K562 (cell line): ENCODE results near the gene ARNT2. TPM values are rescaled to one million over a fixed set of nuclear protein-coding genes. Genes with fewer than 3 reads are reported as not detected.

Experiments
- ATAC-seq: fragments of 200-7000 bp; cut with Tn5 transposase; 3 replicates; pipeline ENCODE4 v1.9.1; 2020; ENCODE audit warnings: moderate library complexity
- BruUV-seq: library from RNA; stranded (reverse); fragments of 400-500 nt; replicated peaks from 2 replicates; lab custom pipeline; 2021; lab: Mats Ljungman, UMichigan
- CTCF ChIA-PET: fragments of 300-600 bp; formaldehyde crosslinking; extraction: SDS; loops from one replicate; lab custom pipeline; 2021; ENCODE audit warnings: low intra/inter-chr PET ratio; lab: Yijun Ruan, JAX
- POLR2A ChIA-PET: fragments of 300-600, 350-650 bp; sonication (Branson Sonifier 250); formaldehyde crosslinking; extraction: SDS; loops from one replicate; lab custom pipeline; 2021; ENCODE audit warnings: antibody characterized with exemption, inconsistent platforms; lab: Yijun Ruan, JAX
- DNase-seq, 4 experiments: peaks; one replicate each; pipeline versions ENCODE4 v3.0.0 to v3.0.0-alpha.2; 2011 to 2018; ENCODE audit warnings: low spot score in 3 of 4, mixed read lengths in 3 of 4; ENCODE audit errors: extremely low read depth in 1 of 4
- FAIRE-seq: peaks from 2 replicates; lab custom pipeline; 2011; peaks lifted over from hg19 to GRCh38; lab: Jason Lieb, UNC
- H2AFZ ChIP-seq: 2 replicates; pipeline ENCODE4 v1.6.0; 2011; ENCODE audit warnings: low read depth, low read length, control low read depth, inconsistent platforms
- H3K27ac ChIP-seq: fragments of 200-600 bp; 3 replicates; pipeline ENCODE4 v1.8.0; 2011; ENCODE audit warnings: low read depth, mild to moderate bottlenecking, control low read depth, inconsistent platforms, low read length, moderate library complexity, mixed read lengths; ENCODE audit errors: extremely low read depth
- H3K27me3 ChIP-seq, 2 experiments: fragments of 300-600 bp in 1 of 2; 2 replicates in 1 of 2; 3 replicates in 1 of 2; pipeline versions ENCODE4 v1.6.0 to v1.8.0; 2011; ENCODE audit warnings: inconsistent platforms in 2 of 2, low read length in 2 of 2, mild to moderate bottlenecking in 1 of 2, mixed read lengths in 1 of 2, moderate library complexity in 1 of 2; ENCODE audit not compliant: control insufficient read depth in 2 of 2, insufficient read depth in 2 of 2
- H3K36me3 ChIP-seq: fragments of 300-600 bp; 3 replicates; pipeline ENCODE4 v1.8.0; 2011; ENCODE audit warnings: mild to moderate bottlenecking, low read length, inconsistent platforms; ENCODE audit not compliant: control insufficient read depth, insufficient read depth
- H3K4me1 ChIP-seq, 2 experiments: fragments of 200-600 bp in 1 of 2; replicated peaks in 1 of 2; 2 replicates in 1 of 2; 3 replicates in 1 of 2; pipeline versions ENCODE4 v1.5.1 to v1.8.0; 2011; ENCODE audit warnings: inconsistent platforms in 2 of 2, low read length in 2 of 2, mild to moderate bottlenecking in 1 of 2, mixed read lengths in 1 of 2, moderate library complexity in 1 of 2; ENCODE audit not compliant: control insufficient read depth in 2 of 2, insufficient read depth in 2 of 2
- H3K4me2 ChIP-seq: 2 replicates; pipeline ENCODE4 v1.6.1; 2011; ENCODE audit warnings: low read length, control low read depth, inconsistent platforms, mixed read lengths; ENCODE audit not compliant: insufficient read depth
- H3K4me3 ChIP-seq: fragments of 200-600 bp; sonication (generic), shearing (Covaris generic); 2 replicates; pipeline ENCODE4 v1.5.1; 2016; ENCODE audit warnings: control low read depth, inconsistent platforms
- H3K79me2 ChIP-seq: fragments of 200-600 bp; 3 replicates; pipeline ENCODE4 v1.8.0; 2011; ENCODE audit warnings: low read length, inconsistent platforms; ENCODE audit not compliant: control insufficient read depth, insufficient read depth
- H3K9ac ChIP-seq, 2 experiments: 2 replicates each; pipeline versions ENCODE4 v1.6.0 to v1.6.1; 2011; ENCODE audit warnings: low read depth in 2 of 2, low read length in 2 of 2, control low read depth in 1 of 2, inconsistent platforms in 1 of 2, mild to moderate bottlenecking in 1 of 2, mixed read lengths in 1 of 2; ENCODE audit not compliant: insufficient read depth in 1 of 2
- H3K9me1 ChIP-seq: one replicate; pipeline ENCODE4 v1.6.0; 2011; ENCODE audit warnings: inconsistent platforms, mild to moderate bottlenecking, low read length, moderate library complexity; ENCODE audit not compliant: control insufficient read depth, insufficient read depth
- H3K9me3 ChIP-seq: replicated peaks from 2 replicates; pipeline ENCODE4 v1.5.1; 2011; ENCODE audit warnings: low read depth, low read length, inconsistent platforms; ENCODE audit not compliant: control insufficient read depth, insufficient read depth
- H4K20me1 ChIP-seq: replicated peaks from 2 replicates; pipeline ENCODE4 v1.6.1; 2011; ENCODE audit warnings: low read length, inconsistent platforms, mixed read lengths; ENCODE audit not compliant: control insufficient read depth, insufficient read depth
- CC2D1A ChIP-seq: fragments of 450-650 bp; IDR thresholded peaks from 2 replicates; pipeline ENCODE4 v1.6.1; 2017; ENCODE audit warnings: mild to moderate bottlenecking
- CCAR2 ChIP-seq: fragments of 200-400 bp; formaldehyde crosslinking; IDR thresholded peaks from 2 replicates; pipeline ENCODE4 v1.6.1; 2017; ENCODE audit warnings: mild to moderate bottlenecking, low read depth, low read length
- HMG20B ChIP-seq: fragments of 250-450 bp; sonication (Bioruptor Pico); IDR thresholded peaks from 2 replicates; pipeline ENCODE4 v1.5.0; 2021; ENCODE audit warnings: mild to moderate bottlenecking
- KDM5B ChIP-seq: fragments of 200-600 bp; sonication (generic); IDR thresholded peaks from 2 replicates; pipeline ENCODE4 v1.6.1; 2012; ENCODE audit warnings: low read depth, mild to moderate bottlenecking, moderate library complexity, low read length, control low read depth, inconsistent platforms; ENCODE audit not compliant: insufficient replicate concordance
- MBD2 ChIP-seq: sonication (generic); IDR thresholded peaks from 2 replicates; pipeline ENCODE4 v1.6.1; 2016; ENCODE audit warnings: low read depth, borderline replicate concordance
- MCM3 ChIP-seq: fragments of 450-650 bp; IDR thresholded peaks from 2 replicates; pipeline ENCODE4 v1.6.1; 2016
- MTA1 ChIP-seq: fragments of 450-650 bp; IDR thresholded peaks from 2 replicates; pipeline ENCODE4 v1.6.1; 2017; ENCODE audit warnings: borderline replicate concordance
- RBM17 ChIP-seq: fragments of 200-400 bp; formaldehyde crosslinking; IDR thresholded peaks from 2 replicates; pipeline ENCODE4 v1.6.1; 2017; ENCODE audit warnings: low read depth, mild to moderate bottlenecking, low read length, borderline replicate concordance
- SP2 ChIP-seq: IDR thresholded peaks from 2 replicates; pipeline ENCODE4 v1.6.1; 2011; ENCODE audit warnings: mild to moderate bottlenecking, low read depth, low read length, moderate library complexity; ENCODE audit not compliant: poor library complexity, severe bottlenecking; ENCODE audit errors: extremely low read depth
- TAL1 ChIP-seq: fragments of 450-650 bp; IDR thresholded peaks from 2 replicates; pipeline ENCODE4 v1.6.1; 2016; ENCODE audit warnings: mild to moderate bottlenecking
- ZFX ChIP-seq: sonication (generic); formaldehyde crosslinking; IDR thresholded peaks from 2 replicates; pipeline ENCODE4 v1.8.0; 2022; ENCODE audit warnings: mild to moderate bottlenecking, missing genetic modification reagents, moderate library complexity
- ZNF165 ChIP-seq: fragments of 250-450 bp; sonication (Bioruptor Pico); IDR thresholded peaks from 2 replicates; pipeline ENCODE4 v1.4.0; 2020; ENCODE audit warnings: borderline replicate concordance
- ZNF41 ChIP-seq: fragments of 250-450 bp; sonication (Bioruptor Pico); conservative IDR thresholded peaks from 2 replicates; pipeline ENCODE4 v1.4.0; 2020; ENCODE audit warnings: mild to moderate bottlenecking
- ZNF431 ChIP-seq: sonication (generic); formaldehyde crosslinking; IDR thresholded peaks from 2 replicates; pipeline ENCODE4 v1.8.0; 2022; ENCODE audit warnings: mild to moderate bottlenecking, missing genetic modification reagents
- WGBS: fragments of 100-300 bp; shearing (Covaris generic); methylation state at CpG from one replicate; pipeline ENCODE4 v1.1.6; 2016; ENCODE audit warnings: low coverage, mixed read lengths; ENCODE audit not compliant: insufficient coverage; ENCODE audit errors: missing lambda C conversion rate; 5-methylcytosine and 5-hydroxymethylcytosine counted together
- in situ Hi-C: fragments of 300-500 bp; cut with MboI; formaldehyde crosslinking; loops from 4 replicates; pipeline ENCODE4 v1.15.0; 2018; ENCODE audit warnings: inconsistent platforms, mixed read lengths
- intact Hi-C: fragments of 100-400 bp; cut with micrococcal nuclease; formaldehyde crosslinking; loops from 2 replicates; pipeline ENCODE4 v1.14.2; 2022
- polyA plus RNA-seq, 8 experiments: library from polyadenylated mRNA; depleted of rRNA in 4 of 8; stranded (reverse) in 5 of 8; unstranded in 3 of 8; fragments of >200 nt; fragmentation: Nextera tagmentation in 2 of 8; fragmentation: Illumina TruSeq in 1 of 8; extraction: Ambion mirVana in 2 of 8; extraction: Trizol in 1 of 8; gene quantifications; 2 replicates each; pipeline versions ENCODE4 v1.2.1 to v1.2.3, GENCODE V29; 2011 to 2014; ENCODE audit warnings: inconsistent platforms in 1 of 8, missing spikeins in 1 of 8
- total RNA-seq, 7 experiments: library from RNA; depleted of rRNA in 6 of 7; stranded (reverse); fragments of >200 nt in 6 of 7; fragmentation: Illumina TruSeq in 2 of 7; extraction: Trizol in 2 of 7; gene quantifications; 2 replicates each; pipeline versions ENCODE4 v1.2.1 to v1.2.3, GENCODE V29; 2011 to 2021; ENCODE audit warnings: low replicate concordance in 1 of 7
- TF ChIP-seq, protein P1 (sequence below): fragments of 450-650 bp; IDR thresholded peaks from 2 replicates; pipeline ENCODE4 v1.6.1; 2017; ENCODE audit warnings: antibody characterized with exemption, mild to moderate bottlenecking
- TF ChIP-seq, protein P2 (sequence below): fragments of 250-450 bp; sonication (Bioruptor Pico); IDR thresholded peaks from 2 replicates; pipeline ENCODE4 v1.4.0; 2020; ENCODE audit warnings: mild to moderate bottlenecking
- TF ChIP-seq, protein P3 (sequence below): fragments of 450-650 bp; IDR thresholded peaks from 2 replicates; pipeline ENCODE4 v1.6.1; 2017; ENCODE audit warnings: mild to moderate bottlenecking, moderate library complexity

The ARNT2 gene
- total and polyA plus RNA-seq, 9 of the 15 experiments (the other 6 are each of a cell fraction or from before 2014, with no cell fraction given) = 0.01 TPM; not detected in 8

DNA sequence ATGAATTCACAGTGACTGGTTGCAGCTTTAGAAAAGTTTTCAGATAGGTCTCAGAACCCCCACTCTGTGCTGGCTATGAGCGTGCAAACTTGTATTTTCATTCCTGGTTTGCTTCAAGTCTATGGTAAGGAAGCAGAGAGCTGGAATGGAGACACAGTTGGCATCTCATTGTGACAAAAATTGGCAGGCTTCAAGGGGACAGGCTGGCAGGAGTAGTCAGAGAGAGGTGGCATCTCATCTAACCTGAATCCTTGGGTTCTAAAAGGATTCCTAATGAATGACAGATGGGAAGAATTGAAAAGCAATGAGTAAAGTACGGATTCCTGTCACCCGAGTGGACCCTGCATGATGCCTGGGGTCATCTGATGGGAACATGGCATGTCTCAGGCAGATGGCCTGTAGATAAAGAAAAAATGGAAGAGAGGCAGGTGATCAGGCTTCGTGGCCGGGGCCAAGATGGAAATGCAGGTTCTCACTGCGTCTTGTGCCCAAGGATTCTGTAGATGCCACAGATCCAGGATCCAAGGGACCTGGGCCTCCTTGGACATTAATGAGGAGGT is 201.5 kb downstream of the ARNT2 start:
- TF ChIP-seq, protein P1, sequence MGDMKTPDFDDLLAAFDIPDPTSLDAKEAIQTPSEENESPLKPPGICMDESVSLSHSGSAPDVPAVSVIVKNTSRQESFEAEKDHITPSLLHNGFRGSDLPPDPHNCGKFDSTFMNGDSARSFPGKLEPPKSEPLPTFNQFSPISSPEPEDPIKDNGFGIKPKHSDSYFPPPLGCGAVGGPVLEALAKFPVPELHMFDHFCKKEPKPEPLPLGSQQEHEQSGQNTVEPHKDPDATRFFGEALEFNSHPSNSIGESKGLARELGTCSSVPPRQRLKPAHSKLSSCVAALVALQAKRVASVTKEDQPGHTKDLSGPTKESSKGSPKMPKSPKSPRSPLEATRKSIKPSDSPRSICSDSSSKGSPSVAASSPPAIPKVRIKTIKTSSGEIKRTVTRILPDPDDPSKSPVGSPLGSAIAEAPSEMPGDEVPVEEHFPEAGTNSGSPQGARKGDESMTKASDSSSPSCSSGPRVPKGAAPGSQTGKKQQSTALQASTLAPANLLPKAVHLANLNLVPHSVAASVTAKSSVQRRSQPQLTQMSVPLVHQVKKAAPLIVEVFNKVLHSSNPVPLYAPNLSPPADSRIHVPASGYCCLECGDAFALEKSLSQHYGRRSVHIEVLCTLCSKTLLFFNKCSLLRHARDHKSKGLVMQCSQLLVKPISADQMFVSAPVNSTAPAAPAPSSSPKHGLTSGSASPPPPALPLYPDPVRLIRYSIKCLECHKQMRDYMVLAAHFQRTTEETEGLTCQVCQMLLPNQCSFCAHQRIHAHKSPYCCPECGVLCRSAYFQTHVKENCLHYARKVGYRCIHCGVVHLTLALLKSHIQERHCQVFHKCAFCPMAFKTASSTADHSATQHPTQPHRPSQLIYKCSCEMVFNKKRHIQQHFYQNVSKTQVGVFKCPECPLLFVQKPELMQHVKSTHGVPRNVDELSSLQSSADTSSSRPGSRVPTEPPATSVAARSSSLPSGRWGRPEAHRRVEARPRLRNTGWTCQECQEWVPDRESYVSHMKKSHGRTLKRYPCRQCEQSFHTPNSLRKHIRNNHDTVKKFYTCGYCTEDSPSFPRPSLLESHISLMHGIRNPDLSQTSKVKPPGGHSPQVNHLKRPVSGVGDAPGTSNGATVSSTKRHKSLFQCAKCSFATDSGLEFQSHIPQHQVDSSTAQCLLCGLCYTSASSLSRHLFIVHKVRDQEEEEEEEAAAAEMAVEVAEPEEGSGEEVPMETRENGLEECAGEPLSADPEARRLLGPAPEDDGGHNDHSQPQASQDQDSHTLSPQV = no peak
- TF ChIP-seq ZNF41 (CRISPR knock-in tag) (no peak), MBD2 (no peak), HMG20B (no peak), MTA1 (no peak), ZFX (no peak), KDM5B (no peak), RBM17 (no peak), ZNF431 (CRISPR knock-in tag) (no peak), SP2 (no peak), TAL1 (no peak), CCAR2 (no peak), ZNF165 (CRISPR knock-in tag) (no peak), MCM3 (no peak), CC2D1A (no peak)
- TF ChIP-seq, protein P2, sequence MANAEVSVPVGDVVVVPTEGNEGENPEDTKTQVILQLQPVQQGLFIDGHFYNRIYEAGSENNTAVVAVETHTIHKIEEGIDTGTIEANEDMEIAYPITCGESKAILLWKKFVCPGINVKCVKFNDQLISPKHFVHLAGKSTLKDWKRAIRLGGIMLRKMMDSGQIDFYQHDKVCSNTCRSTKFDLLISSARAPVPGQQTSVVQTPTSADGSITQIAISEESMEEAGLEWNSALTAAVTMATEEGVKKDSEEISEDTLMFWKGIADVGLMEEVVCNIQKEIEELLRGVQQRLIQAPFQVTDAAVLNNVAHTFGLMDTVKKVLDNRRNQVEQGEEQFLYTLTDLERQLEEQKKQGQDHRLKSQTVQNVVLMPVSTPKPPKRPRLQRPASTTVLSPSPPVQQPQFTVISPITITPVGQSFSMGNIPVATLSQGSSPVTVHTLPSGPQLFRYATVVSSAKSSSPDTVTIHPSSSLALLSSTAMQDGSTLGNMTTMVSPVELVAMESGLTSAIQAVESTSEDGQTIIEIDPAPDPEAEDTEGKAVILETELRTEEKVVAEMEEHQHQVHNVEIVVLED (CRISPR knock-in tag) = no peak
- TF ChIP-seq, protein P3, sequence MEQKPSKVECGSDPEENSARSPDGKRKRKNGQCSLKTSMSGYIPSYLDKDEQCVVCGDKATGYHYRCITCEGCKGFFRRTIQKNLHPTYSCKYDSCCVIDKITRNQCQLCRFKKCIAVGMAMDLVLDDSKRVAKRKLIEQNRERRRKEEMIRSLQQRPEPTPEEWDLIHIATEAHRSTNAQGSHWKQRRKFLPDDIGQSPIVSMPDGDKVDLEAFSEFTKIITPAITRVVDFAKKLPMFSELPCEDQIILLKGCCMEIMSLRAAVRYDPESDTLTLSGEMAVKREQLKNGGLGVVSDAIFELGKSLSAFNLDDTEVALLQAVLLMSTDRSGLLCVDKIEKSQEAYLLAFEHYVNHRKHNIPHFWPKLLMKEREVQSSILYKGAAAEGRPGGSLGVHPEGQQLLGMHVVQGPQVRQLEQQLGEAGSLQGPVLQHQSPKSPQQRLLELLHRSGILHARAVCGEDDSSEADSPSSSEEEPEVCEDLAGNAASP = no peak
- TF ChIP-seq, all 486 proteins: peak for 0
- Histone ChIP-seq H3K9me3 (no peaks in the 10 kb centered on the region), H2AFZ (no peak overlapping the region), H3K79me2 (no peaks in the 10 kb centered on the region), H3K4me3 (no peak overlapping the region), H3K36me3 (no peaks in the 10 kb centered on the region), H3K4me1 (no peaks in the 10 kb centered on the region), H3K27ac (no peak overlapping the region), H3K9ac (no peak overlapping the region), H4K20me1 (no peaks in the 10 kb centered on the region), H3K9me1 (no peaks in the 10 kb centered on the region), H3K27me3 (peaks cover 2 to 14% of the 10 kb centered on the region in 2 experiments; a peak in 3 of 5 replicates), H3K4me2 (no peak overlapping the region)
- no TSS peak for BruUV-seq
- in situ Hi-C loops (no loop called here), intact Hi-C loops (no loop called here)
- ATAC-seq = no peak
- WGBS = 2% methylated on average over 6 of the region's 6 CpGs
- DNase-seq = no peak
- POLR2A ChIA-PET = interaction anchor here (0.8 kb wide), 1 partner anchor 129 kb away, joined by 3 read pairs; no protein-coding TSS in a partner anchor
- FAIRE-seq = no peak
- CTCF ChIA-PET = no interaction called here
